ENCODE results near the gene RIMS3.
A peak's percentile ranks its signal among the peaks of the same experiment; 100 is the strongest.
"Not testable (repeated sequence)": the region's sequence is repeated elsewhere in the genome, so short reads cannot be mapped to it uniquely, and the experiment has no call there.

The RIMS3 gene

DNA sequence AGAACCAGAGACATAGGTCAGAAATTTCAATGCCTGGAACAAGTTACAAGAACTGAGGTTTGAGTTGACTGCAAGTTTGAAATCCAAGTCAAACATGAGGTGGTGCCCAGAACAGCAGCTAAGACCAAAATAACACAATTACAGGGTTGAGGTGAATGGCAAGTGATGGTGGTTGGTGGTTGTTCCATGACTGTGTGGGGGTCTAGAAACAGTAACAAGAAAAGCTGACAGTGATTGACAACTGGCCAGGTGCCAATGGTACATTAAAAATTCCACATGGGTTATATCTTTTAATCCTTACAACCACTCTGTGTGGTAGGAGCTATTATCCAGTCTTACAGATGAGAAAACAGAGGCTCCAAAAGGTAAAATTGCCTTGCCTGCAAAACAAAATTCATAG is 32.0 kb downstream of the RIMS3 start:
- DNase-seq (ENCODE audit: low read depth, low spot score) = no peak

DNA sequence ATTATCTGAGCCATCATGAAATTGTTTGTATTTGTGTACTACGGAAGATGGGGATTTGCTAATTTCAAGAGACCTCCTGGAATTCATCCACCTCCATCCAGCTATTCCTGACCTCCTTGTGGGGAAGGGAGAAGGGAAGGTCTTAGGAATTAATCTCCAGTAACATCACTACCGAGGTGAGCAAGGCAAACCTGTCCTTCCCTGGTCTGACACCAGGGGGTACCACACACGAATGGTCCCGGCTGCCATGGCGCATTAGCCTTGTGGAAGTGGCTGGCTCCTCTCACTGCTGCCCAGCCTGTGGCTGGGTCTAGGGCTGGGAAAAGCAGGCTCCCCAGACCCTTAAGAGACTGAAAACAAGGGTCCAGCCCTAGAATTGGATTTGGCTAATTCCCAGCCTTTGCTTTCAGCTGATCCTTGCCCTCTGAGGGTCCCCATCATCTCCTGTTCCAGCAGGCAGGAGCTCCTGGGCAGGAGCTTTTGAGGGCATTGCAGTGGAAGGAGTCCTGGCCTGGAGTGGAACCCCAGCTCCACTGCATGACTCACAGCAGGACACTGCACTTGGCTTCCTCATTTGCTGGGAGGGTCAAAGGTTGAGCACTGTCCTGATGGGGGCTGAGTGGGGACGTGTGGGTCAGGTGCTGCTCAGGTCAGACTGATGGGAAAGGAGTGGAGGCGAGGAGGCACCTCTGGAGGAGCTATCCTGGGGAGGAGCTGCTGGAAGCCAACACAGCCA is 34.8 kb downstream of the RIMS3 start:
- no peak for DNase-seq (ENCODE audit: low read depth, low spot score)

DNA sequence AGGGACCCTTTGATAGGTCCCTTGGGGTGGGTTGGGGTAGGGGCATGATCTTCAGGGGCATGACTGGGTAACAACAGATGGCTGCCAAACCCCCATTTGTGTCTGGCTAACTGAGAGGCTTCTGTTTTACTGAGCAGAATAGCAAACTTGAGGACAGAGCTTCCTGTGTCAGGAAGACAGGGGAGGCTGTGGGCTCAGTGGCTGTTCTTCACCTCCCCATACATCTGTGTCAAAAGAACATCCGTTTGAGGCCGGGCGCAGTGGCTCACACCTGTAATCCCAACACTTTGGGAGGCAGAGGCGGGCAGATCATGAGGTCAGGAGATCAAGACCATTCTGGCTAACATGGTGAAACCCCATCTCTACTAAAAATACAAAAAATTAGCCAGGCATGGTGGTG is 35.9 kb downstream of the RIMS3 start:
- DNase-seq (ENCODE audit: low read depth, low spot score) = not testable (repeated sequence)

DNA sequence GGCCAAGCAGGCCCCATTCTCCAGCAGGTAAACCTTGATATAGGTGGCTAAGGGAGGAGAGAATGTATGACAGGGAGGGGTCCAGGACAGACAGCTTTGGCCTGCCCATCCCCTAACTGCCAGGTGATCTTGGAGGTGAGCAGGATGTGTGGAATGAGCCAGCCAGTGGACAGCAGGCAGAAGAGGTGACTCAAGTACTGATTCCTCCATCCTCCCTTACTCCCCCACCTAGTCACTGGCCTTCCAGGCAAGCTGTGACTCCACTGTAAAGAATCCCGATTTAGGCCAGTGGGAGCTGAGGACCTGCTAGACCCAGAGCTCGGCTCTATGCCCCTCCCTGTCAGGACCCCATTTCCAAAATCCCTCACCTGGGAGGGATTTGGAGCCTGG is 36.6 kb downstream of the RIMS3 start:
- no peak for DNase-seq (ENCODE audit: low read depth, low spot score)

DNA sequence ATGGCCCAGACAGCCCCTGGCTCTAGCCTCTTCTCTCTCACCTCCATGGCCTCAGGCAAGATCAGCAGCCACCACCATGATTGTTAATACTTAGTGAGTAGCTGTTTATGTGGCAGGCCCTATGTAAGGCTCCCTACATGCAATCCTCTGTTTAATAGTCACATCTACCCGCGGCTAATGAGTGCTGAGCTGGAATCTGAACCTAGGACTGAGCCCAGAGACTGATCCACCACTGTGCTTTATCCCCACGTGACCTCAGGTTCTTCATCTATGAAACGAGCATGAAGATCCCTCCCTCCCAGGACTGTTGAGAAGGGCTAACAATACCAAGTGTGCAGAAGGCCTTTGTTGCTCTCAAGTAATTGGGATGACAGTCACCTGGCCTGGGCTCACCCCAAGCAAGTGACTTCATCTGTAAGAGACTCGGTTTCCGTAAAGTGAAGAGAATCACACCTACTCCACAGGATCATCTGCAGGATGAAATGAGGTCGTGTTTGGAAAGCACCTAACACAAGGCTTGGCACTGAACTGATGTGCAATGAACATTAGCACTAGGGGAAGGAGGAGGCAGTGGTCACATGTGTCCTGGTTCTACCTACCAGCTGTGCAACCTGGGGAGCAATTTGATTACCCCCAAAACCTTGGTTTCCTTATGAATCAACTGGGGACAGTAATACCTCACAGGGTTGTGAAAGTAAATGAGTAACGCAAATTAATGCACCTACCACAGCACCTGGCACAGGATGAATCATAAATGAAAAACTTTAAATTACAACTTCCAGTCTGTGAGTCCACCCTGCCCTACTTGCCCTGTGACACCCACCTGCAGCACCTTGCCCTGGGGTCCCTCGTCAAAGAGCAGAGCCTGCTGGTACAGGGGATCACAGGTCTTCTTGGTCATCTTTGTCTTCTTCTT is 37.2 kb downstream of the RIMS3 start:
- DNase-seq (ENCODE audit: low read depth, low spot score) = no peak

DNA sequence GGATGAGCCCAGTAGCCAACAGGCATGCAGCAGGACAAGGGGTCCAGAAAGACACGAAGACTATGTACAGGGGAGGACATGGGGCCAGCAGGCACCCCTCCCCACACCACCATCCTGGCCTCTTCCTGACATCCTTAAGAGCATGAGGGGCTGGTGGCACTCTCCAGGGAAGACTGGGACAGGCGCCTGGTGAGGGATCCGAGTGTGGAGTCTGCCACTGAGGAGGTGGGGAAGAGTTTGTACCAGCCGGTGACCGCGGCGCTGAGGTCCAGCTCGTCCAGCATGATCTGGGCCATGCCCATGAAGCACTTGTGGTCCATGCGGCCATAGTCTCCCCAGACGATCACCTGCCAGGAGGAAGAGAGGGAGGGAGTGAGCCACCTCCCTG is 39.1 kb downstream of the RIMS3 start:
- no peak for DNase-seq (ENCODE audit: low read depth, low spot score)

DNA sequence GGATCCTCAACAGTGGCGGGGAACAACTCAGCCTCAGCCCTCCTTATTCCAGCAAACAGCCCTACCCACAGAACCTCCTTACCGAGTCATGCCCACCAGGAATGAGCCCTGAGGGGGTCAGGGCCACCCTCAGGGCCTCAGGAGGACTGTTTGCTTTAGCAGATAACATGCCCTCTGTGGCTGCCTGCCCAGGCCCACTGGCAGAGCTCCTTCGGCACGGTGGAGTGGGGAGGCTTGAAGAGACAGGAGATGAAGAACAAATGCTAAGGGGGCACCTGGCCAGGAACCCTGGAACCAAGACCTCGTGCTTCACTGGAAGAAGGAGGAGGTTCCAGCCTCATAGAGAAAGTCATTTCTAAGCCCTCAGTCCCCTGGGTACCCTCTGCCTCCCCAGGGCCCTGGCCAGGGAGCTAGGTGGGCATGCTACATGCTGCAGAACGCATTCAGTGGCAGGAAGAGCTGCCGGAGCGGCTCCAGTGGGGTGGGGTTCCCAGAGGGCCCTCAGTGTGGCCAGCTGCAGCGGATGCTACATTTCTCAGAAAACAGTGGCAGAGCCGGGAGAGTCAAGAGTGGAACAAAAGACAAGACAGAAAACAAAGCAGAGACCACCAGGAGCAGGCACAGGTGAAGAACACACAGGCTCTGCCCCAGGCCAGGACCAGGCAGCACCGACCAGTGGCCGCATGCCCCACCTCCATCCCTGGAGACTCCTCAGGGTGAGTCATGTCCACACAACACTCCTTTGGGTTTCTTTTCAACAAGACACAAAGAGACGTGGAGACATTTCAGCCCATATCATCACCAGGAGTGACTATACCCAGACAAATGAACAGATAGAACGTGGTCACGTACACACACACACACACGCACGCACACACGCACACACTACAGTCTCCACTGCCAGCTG is 39.8 kb downstream of the RIMS3 start:
- DNase-seq (ENCODE audit: low read depth, low spot score) = no peak

DNA sequence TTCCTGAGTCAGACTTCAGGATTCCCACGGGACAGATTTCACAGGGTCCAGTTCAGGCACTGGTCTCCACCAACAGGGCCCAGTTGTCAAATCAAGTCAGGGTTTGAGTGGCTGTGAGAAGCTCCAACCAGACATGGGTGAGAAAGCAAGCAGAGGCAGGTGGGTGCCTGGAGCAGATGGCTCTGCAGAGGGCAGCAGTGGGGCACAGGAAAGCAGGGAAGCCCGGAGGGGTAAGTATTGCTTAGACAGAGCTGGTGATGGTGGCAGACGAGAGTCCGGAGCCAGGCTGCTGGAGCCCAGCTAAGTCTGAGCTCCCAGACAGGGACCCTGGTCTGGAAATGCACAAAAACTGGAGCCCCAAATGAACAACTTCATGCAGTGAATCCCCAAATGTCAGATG is 40.4 kb downstream of the RIMS3 start:
- DNase-seq (ENCODE audit: low read depth, low spot score) = no peak

DNA sequence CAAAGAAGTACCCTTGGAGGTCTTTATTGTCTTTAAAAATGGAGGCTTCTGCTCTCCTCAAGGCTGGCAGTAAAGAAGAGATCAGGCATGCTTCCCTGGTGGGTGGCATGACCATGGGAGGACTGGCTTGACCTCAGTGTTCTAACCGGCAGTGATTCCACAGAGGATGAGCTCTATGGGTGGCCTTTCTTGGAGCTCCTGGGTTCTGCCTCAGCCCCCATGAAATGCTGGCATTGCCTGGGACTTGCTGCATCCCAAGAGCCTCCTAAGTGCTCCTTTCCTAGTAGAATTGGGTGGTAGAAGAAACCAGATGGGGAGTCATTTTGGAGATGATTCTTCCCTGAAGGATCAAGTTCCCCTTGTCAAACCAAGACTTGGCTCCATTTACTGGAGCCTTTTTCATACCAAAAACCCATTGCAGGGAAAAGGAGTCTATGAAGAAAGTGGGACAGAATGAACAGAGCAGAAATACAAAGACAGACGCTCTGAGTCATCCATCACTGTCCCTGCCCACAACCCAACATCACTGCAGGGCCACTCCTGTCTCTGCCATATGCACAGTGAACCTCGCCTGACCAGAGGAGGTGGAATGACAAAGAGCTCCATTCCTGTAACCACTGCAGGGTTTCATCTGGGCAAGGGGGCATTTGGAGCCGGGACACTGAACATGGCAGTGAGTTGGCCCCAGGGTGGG is 42.4 kb downstream of the RIMS3 start:
- DNase-seq (ENCODE audit: low read depth, low spot score) = no peak

DNA sequence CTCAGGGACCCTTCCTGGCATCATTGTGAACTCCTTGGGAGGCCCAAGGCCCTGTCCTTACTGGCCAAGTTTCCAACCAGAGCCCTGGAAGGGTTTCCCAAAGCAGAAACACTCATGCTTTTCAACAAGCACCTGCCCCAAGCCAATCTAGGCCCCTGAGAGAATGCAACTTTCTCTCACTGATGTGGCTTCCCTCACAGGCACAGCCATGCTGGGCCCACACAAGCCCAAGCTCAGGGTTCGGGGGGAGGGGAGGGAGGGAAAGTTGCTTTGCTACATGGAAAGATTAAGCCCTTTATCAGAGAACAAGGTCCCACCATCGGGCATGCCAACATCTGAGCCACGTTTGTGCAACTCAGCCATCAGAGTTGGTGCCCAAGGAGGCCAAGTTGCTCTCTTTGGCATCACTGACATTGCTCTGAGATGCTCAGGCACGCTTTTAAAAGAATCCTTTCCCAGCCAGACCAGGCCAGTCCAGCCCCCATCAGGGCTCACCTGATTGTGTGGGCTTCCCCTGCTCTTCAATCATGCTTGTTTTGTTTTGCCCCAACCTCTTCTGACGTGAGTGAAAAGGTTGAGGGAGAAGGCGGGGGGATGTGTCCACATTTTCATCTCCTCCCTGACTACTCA is 43.5 kb downstream of the RIMS3 start:
- no peak for DNase-seq (ENCODE audit: low read depth, low spot score)

DNA sequence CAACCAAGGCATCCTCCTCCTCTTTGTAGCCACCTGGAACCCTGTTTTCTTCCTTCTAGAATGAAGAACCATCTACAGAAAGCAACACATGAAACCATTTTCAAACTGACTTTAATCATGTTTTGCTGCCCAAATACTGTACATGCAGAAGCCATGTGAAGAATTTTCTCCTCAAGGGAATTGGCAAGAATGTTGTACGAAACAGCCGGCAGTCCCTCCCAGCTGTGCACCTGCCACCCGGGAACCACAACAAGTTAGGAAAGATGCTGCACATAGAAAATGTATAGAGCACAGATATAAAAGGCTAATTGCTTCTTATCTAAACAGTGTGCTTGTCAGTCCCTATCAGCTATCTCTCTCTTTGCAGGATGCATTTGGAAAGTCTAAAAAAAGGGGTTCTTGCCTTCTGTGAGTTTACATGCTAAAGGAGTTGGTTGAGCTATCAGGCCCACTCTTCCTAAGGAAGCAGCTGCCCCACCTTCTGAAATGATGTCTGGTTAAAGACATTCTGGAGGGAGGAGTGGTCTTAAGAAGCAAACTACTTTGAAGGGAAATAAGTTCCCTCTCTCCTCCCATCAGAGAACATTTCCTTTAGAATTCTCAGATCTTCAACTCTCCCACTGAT is 44.8 kb downstream of the RIMS3 start:
- no peak for DNase-seq (ENCODE audit: low read depth, low spot score)

DNA sequence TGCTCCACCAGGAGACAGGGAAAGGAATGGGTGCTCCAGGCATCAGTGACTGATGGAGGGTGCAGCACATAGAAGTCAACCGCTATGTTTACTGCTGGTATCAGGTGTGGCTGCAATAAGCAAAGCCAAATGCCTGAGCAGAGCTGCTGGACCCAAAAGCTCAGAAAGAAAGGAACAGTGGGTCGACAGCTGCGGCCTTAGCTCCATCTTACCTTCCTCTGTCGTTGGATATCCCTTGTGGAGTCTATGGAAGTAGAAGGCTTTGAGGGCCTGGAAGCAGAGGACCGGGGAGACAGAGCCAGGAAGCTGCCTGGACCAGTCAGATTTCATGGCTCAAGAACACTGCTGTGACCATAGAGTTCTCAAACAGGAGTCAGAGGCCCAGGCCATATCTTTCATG is 45.3 kb downstream of the RIMS3 start:
- no peak for DNase-seq (ENCODE audit: low read depth, low spot score)

DNA sequence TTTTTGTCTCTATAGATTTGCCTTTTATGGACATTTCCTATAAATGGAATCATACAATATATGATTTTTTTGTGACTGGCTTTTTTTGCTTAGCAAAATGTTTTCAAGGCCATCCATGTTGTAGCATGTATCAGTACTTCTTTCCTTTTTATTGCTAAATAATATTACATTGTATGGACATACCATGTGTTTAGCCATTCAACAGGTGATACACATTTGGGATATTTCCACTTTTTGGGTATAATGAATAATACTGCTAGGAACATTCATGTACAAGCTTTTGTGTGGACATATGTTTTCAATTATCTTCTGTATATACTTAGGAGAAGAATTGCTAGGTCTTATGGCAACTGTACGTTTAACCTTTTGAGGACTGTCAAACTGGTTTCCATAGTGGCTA is 47.4 kb downstream of the RIMS3 start:
- DNase-seq (ENCODE audit: low read depth, low spot score) = no peak

DNA sequence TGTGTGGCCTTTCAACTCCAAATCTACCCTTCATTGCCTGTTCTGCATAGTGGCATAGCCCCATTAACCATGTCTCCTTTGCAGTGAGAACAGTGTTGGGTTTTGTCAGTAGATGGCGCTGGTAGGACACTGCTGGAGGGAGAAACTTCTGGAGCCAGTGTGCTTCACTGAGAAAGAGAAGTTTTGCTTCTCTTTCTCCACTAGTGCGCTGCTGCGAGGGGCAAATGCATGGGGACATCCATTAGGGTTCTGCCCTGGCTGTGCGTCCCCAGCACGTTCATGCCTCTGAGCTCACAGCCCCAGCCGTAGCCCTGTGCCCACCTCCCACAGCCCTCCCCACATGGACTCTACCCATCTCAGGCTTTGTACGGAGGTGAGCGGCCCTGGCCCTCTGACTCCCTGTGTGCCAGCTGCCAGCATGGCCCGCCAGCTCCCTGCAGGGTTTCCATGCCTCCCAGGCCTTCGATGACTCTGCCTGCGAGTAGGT is 53.1 kb downstream of the RIMS3 start:
- peak; percentile 44 for DNase-seq (ENCODE audit: low read depth, low spot score)

DNA sequence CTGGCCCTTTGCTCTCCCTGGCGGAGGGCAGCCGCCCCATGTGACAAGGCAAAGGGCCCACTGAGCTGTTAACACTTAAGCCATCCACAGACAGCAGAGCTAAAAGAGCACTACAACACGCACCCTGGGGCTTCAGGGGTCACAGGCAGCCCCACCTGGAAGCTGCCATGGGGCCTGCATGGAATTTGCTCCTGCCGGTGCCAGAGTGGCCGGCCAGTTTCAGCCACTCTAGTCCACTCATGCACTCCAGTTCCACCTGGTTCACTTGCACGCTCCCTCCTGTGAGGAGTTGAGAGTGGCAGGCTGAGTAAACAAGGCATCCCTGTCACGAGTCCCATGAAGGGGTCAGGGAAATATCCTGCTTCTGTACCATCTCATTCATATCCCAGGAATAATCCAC is 55.3 kb downstream of the RIMS3 start:
- no peak for DNase-seq (ENCODE audit: low read depth, low spot score)

DNA sequence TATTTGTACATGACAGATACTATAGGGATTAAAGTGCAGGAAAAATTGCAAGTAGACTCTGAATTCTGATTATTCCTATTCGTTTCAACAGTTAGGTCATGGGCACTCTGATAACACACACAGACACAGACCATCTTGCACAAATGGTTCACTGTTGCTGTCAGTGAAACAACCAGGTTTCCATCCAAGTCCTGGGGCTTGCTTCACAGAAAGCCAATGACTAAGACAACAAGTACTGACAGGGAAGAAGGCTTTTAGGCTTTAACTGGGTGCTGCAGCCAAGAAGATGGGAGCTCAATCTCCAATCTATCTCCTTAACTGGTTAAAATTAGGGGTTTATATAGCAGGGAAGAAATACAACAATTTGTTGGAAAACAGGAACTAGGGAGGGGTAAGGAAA is 57.6 kb downstream of the RIMS3 start:
- no peak for DNase-seq (ENCODE audit: low read depth, low spot score)

DNA sequence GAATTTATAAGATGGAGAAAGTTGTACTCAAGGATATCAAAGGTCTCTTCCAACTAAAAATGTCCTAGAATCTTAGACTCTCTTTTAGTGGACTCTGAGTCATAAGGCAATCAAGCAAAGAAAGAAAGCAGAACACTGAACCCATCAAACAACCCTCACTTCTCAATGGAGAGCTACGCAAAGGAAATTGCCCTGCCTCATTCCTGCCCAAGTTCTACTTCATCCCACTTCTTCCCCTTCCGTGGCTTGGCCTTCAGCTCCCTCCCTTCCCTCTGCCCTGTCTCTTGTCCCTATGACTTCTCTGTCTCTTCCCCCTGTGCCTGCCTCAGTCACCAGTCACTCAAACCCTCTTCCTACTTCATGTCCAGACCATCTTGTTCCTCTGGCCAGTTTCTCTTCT is 58.5 kb downstream of the RIMS3 start:
- DNase-seq (ENCODE audit: low read depth, low spot score) = no peak

DNA sequence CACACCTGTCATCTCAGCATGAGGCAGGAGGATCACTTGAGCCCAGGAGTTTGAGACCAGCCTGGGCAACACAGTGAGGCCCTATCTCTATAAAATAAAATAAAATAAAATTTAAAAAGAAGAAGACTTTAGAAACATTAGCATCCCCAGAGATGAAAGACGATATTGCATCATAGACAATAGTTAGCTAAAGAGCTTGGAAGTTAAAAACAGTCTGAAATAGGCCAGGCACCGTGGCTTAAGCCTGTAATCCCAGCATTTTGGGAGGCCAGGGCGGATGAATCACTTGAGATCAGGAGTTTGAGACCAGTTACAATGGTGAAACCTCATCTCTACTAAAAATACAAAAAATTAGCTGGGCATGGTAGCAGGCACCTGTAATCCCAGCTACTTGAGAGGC is 59.3 kb downstream of the RIMS3 start:
- DNase-seq (ENCODE audit: low read depth, low spot score) = no peak

DNA sequence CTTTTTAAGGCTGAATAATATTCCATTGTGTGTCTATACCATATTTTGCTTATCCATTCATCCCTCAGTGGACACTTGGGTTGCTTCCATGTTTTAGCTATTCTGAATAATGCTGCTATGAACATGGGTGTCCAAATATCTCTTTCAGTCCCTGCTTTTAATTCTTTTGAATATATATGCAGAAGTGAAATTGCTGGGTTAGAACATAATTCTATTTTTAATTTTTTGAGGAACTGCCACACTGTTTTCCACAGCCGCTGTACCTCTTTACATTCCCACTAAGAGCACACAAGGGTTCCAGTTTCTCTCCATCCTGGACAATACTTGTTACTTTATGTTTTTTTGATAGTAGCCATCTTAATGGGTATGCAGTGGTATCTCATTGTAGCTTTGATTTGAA is 65.6 kb downstream of the RIMS3 start:
- DNase-seq (ENCODE audit: low read depth, low spot score) = no peak

DNA sequence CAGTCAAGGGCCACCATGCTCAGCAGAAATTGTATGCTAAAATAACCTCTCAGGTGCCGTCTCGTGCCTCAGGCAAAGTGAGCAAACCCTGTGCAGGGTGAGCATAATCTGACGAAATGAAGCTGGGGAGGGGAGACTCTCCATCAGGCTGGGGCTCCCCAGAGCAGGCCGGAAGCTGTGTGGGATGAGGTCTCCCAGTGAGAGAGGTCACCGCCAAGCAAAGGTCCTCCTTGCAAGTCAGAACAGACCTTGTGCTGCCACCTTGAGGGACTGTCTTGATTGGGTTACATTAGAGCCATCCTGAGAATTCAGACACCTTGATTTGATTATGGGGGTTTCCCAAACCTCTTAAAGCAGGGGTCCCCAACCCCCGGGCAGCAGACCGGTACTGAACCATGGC is 69.9 kb downstream of the RIMS3 start:
- no peak for DNase-seq (ENCODE audit: low read depth, low spot score)

DNA sequence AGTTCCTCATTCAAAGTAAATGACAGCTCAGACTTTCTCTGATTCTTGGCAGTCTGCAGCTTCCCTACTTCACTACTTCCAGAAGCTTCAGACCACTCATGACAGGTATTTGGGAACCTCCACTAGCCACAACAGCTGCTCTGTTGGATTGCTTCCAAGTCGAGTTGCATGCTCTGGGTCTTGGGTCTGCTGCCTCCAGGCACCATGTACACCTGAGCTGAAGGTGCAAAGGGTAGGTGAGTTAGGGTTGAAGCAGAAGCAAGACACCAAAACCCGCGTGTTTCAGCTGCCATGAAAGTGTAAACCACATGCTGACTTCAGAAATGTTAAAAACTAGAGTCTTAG is 71.3 kb downstream of the RIMS3 start:
- DNase-seq (ENCODE audit: low read depth, low spot score) = no peak
